ENCODE measurements around the gene HNRNPCL1.

DNA sequence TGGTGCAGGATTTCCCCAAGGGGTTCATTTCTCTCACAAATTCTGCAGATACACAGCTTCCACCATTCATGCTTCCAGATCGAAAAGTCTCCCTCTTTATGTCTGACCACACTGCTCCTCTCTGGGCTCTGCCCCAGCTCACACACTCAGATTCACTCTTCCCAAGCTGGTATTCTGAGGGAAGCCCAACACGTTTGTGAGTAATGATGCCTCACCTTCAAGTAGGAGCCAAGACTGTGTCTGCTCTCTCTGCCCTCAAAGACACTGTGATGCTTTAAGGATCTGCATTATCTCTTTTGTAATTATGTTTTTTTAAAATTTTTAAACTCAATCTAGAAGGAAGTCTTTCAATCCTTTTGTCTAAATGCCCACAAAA is 37.1 kb downstream of the HNRNPCL1 start:
- TF ChIP-seq POLR2A (IDR thresholded peaks at IDR 0.05) = no peak
- TF ChIP-seq, protein P1, sequence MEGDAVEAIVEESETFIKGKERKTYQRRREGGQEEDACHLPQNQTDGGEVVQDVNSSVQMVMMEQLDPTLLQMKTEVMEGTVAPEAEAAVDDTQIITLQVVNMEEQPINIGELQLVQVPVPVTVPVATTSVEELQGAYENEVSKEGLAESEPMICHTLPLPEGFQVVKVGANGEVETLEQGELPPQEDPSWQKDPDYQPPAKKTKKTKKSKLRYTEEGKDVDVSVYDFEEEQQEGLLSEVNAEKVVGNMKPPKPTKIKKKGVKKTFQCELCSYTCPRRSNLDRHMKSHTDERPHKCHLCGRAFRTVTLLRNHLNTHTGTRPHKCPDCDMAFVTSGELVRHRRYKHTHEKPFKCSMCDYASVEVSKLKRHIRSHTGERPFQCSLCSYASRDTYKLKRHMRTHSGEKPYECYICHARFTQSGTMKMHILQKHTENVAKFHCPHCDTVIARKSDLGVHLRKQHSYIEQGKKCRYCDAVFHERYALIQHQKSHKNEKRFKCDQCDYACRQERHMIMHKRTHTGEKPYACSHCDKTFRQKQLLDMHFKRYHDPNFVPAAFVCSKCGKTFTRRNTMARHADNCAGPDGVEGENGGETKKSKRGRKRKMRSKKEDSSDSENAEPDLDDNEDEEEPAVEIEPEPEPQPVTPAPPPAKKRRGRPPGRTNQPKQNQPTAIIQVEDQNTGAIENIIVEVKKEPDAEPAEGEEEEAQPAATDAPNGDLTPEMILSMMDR (IDR thresholded peaks at IDR 0.05) = no peak

Data from Peyer's patch (tissue), 4 donors.